Tibial artery (tissue), 4 donors: ENCODE data around the gene TLE3.
A peak's percentile ranks its signal among the peaks of the same experiment; 100 is the strongest.

Source experiments
- DNase-seq, 2 donors: peaks; one replicate each; pipeline ENCODE4 v3.0.0-alpha.2; 2019
- H3K27ac ChIP-seq, 2 donors: fragments of 200-600 bp; sonication (generic) in 1 of 2; 1 replicate in 1 of 2; 2 replicates in 1 of 2; pipeline ENCODE4 v1.5.1; 2018 to 2019; ENCODE audit warnings: mild to moderate bottlenecking in 1 of 2
- H3K27me3 ChIP-seq, 2 donors: fragments of 200-600 bp; sonication (generic) in 1 of 2; one replicate each; pipeline versions ENCODE4 v1.5.1 to v1.6.0; 2016 to 2019
- H3K36me3 ChIP-seq, 3 donors: fragments of 200-600 bp; sonication (generic) in 2 of 3; one replicate each; pipeline ENCODE4 v1.5.1; 2016 to 2019; ENCODE audit warnings: mild to moderate bottlenecking in 2 of 3
- H3K4me1 ChIP-seq, 4 donors: fragments of 200-600 bp; sonication (generic) in 2 of 4; 1 replicate in 3 of 4; 2 replicates in 1 of 4; pipeline ENCODE4 v1.5.1; 2016 to 2019
- H3K4me3 ChIP-seq, 2 donors: fragments of 200-600 bp; sonication (generic) in 1 of 2; 1 replicate in 1 of 2; 2 replicates in 1 of 2; pipeline ENCODE4 v1.5.1; 2018 to 2019; ENCODE audit warnings: mild to moderate bottlenecking in 2 of 2
- H3K9me3 ChIP-seq, 3 donors: fragments of 200-600 bp; sonication (generic) in 1 of 3; one replicate each; pipeline ENCODE4 v1.5.1; 2016 to 2019
- CTCF ChIP-seq, 2 experiments: fragments of 200-600 bp in 1 of 2; fragments of 450-650 bp in 1 of 2; IDR thresholded peaks; one replicate each; pipeline ENCODE4 v1.5.1; 2017 to 2019; ENCODE audit warnings: antibody characterized with exemption in 2 of 2, mild to moderate bottlenecking in 1 of 2, moderate library complexity in 1 of 2
- intact Hi-C: fragments of 100-400 bp; cut with DNase I; formaldehyde crosslinking; loops from one replicate; pipeline ENCODE4 v1.15.0; 2023; ENCODE audit warnings: low total_unique reads

The TLE3 gene

GRCh38 chr15:70100474-70101341 lies 3.0 kb upstream of the TLE3 start:
- Histone ChIP-seq H3K4me3 (peak overlapping the region; percentile 31 to 95), H3K27ac (peak overlapping the region; percentile 59 to 61), H3K27me3 (no peaks in the 10 kb centered on the region), H3K9me3 (no peaks in the 10 kb centered on the region), H3K36me3 (no peaks in the 10 kb centered on the region), H3K4me1 (peaks cover 4 to 35% (median 28%) of the 10 kb centered on the region in 4 donors)
- intact Hi-C loops = no loop called here
- peak; percentile 39 to 44 for TF ChIP-seq CTCF (IDR thresholded peaks at IDR 0.05)
- peak; percentile 44 to 81 for DNase-seq

DNA sequence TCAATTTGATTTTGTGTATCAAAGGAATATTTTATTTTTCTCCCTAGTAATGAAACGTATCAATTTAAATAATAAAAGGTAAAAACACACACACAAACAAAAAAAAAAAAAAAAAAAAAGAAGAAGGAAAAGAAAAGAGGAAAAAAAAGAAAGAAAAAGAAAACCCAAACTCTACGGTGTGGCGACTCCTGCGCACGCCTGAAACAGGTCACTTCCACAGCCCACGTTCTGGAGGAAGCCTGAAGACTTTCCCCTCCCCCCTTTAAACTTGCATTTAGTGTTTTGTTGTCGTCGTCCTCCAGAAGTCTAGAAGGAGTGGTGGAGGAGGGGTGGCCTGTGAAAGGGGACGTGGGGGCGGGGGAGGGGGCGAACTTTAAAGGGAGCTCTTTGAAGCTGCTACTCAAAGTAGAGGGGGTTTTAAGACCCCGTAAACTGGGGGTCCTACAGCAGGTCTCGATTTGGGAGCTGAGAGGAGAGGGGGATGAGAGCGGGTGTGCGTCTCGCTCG lies 2.3 kb upstream of the TLE3 start:
- intact Hi-C loops = loop anchor here (5.0 to 10.0 kb wide), 4 partner anchors 57 to 525 kb away; no protein-coding TSS in a partner anchor
- H3K36me3 ChIP-seq = no peaks in the 10 kb centered on the region
- H3K9me3 ChIP-seq = no peaks in the 10 kb centered on the region
- TF ChIP-seq CTCF (IDR thresholded peaks at IDR 0.05) = no peak
- no peaks in the 10 kb centered on the region for H3K27me3 ChIP-seq
- H3K4me3 ChIP-seq = peak overlapping the region; percentile 31 to 95
- H3K27ac ChIP-seq = peak overlapping the region; percentile 59 to 61
- peaks cover 4 to 39% (median 32%) of the 10 kb centered on the region in 4 donors for H3K4me1 ChIP-seq
- DNase-seq = no peak

DNA sequence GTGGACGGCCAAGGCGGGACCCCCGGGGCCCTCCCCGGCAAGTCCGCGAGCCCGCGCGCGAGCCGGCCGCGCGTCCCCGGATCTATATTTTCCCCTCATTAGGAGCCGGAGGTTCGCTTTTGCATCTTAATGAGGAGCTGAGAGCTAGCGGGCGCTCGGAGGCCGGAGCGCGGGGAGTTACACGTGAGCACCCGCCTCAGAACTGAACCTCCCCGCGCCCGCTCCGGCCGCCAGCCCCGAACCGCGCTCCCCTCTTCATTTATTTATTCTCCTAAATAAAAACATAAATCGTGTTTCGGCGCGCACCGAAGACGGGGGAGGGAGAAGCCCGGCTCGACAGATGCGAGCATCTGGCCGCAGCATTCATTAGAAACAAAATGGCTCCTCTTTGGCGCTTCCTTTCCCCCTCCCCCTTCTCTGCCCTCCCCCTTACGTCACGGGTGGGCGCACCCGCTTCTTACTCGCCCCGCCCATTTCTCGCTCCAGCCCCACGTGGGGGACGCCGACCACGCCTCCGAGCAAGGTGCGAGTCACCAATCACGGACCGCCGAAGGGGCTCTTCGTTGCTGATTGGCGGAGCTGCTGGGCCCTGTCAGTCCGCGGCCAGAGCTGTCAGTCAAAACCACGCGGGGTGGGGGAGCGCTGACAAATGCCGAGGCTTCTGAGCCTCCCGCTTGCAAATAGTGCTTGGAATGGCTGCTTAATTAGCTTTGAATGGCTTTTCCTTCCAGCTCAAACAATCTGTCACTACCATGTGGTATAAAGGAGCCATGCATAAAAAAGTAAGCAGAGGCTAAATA lies 1.6 kb upstream of the TLE3 start:
- H3K27me3 ChIP-seq = no peaks in the 10 kb centered on the region
- no peaks in the 10 kb centered on the region for H3K9me3 ChIP-seq
- H3K4me1 ChIP-seq = peaks cover 4 to 45% (median 37%) of the 10 kb centered on the region in 4 donors
- no peaks in the 10 kb centered on the region for H3K36me3 ChIP-seq
- TF ChIP-seq CTCF (IDR thresholded peaks at IDR 0.05) = peak in 1 of 2 experiments; percentile 36
- H3K4me3 ChIP-seq = peak overlapping the region; percentile 78 to 95
- peak; percentile 99 to 100 for DNase-seq
- intact Hi-C loops = loop anchor here (5.0 to 10.0 kb wide), 4 partner anchors 58 to 525 kb away; no protein-coding TSS in a partner anchor
- H3K27ac ChIP-seq = peak overlapping the region; percentile 95 to 97

DNA sequence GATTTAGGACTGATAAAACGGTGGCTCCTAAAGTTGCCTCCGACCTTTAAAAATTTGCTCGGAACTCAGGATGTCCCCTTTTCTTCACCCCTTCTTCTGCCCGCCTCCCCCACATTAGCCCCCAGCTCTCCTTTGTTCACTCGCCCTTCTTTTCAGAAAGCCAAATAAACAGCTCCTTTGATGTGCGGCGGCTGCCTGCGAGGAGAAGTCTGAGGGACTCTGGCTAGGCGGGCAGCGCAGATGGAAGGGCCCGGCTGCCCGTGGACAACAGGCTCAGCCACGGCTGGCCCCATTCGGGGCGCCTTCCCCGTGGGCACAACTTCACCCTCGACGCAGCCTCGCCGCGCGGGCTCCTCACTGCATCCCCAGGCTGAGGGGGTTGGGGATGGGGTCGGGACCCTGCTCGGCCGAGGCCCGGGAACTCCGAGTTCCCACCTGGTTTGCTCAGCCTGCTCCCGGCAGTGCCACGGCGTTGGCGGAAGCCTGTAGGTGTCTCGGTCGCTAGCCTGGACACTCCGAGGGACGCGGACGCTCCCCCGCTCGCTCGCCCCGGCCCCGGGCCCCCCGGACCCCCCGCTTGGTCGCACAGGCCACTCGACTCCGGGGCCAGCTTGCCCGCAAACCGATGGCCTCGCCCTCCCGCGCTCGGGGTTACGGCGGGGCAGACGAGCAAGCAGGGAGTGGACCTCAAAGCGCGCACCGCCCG lies 897 bp upstream of the TLE3 start:
- peak overlapping the region; percentile 78 to 95 for H3K4me3 ChIP-seq
- peaks cover 4 to 53% (median 43%) of the 10 kb centered on the region in 4 donors for H3K4me1 ChIP-seq
- intact Hi-C loops = loop anchor here (5.0 to 10.0 kb wide), 4 partner anchors 59 to 524 kb away; no protein-coding TSS in a partner anchor
- H3K36me3 ChIP-seq = no peaks in the 10 kb centered on the region
- no peaks in the 10 kb centered on the region for H3K9me3 ChIP-seq
- TF ChIP-seq CTCF (IDR thresholded peaks at IDR 0.05) = no peak
- no peaks in the 10 kb centered on the region for H3K27me3 ChIP-seq
- DNase-seq = peak in 1 of 2 donors; percentile 79
- H3K27ac ChIP-seq = peak overlapping the region; percentile 95 to 97

GRCh38 chr15:70098153-70098460 lies 390 bp upstream of the TLE3 start:
- Histone ChIP-seq H3K9me3 (no peaks in the 10 kb centered on the region), H3K27ac (peak overlapping the region; percentile 95 to 97), H3K36me3 (no peaks in the 10 kb centered on the region), H3K27me3 (no peaks in the 10 kb centered on the region), H3K4me3 (peak overlapping the region; percentile 78 to 95), H3K4me1 (peaks cover 4 to 58% (median 48%) of the 10 kb centered on the region in 4 donors)
- intact Hi-C loops = loop anchor here (5.0 to 10.0 kb wide), 4 partner anchors 59 to 523 kb away; no protein-coding TSS in a partner anchor
- no peak for DNase-seq
- TF ChIP-seq CTCF (IDR thresholded peaks at IDR 0.05) = no peak
